Fibroblast of the aortic adventitia (primary cell): ENCODE results near the gene CCDC28B. TPM values are rescaled to one million over a fixed set of nuclear protein-coding genes. Genes with fewer than 3 reads are reported as not detected.
"Not testable (repeated sequence)": the region's sequence is repeated elsewhere in the genome, so short reads cannot be mapped to it uniquely, and the experiment has no call there.

Experiments used
- DNase-seq: peaks from one replicate; pipeline ENCODE4 v3.0.0-alpha.2; 2010; ENCODE audit warnings: low read depth
- H3K4me3 ChIP-seq: 2 replicates; pipeline ENCODE4 v1.5.1; 2011; ENCODE audit warnings: low read depth, mild to moderate bottlenecking, control low read depth, low read length, moderate library complexity
- total RNA-seq: library from RNA; depleted of rRNA; stranded (reverse); fragments of >200 nt; gene quantifications from 2 replicates; pipeline ENCODE4 v1.2.3, GENCODE V29; 2012; ENCODE audit warnings: low replicate concordance
- TF ChIP-seq, protein P1 (sequence below): IDR thresholded peaks from 2 replicates; pipeline ENCODE4 v1.5.1; 2011; ENCODE audit warnings: mild to moderate bottlenecking, low read length, control low read depth, inconsistent platforms; ENCODE audit not compliant: insufficient read depth

The CCDC28B gene
- 6.0 and 16.1 TPM in 2 replicates for total RNA-seq

DNA sequence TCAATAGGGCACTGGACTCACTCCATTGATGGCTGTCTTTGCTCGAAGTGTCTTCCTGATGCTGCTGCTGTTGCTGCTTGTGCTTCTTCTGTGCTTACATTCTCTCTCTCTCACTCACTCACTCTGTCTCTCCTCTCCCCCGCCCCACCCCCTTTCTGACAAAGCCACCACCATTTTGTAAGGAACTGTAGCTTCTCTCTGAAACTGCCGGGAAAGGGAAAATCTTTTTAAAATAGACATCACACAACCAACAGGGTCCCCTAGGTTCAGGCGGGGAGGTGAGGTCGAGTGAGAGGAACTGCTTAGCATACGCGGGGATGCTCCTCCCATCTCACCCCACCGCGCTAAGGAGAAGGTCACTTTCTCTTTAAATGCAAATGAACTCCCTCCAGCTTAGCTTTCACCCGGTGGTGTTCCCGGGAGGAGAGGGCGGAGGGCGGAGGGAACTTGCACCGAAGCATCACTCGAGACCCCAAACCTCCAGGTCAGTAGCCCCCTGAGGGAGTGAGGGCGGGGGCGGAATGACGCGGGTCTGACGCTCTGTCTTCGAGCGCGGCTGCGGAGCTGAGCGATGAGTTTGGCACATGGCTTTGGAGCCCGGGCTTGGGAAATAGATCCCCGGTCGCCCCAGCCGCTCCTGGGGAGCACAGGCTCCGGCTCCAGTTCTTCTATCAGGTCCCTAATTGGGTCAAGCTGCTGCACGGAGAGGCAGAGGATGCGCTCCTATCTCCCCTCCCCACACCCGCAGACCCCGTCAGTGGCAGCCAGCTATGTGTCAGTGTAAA lies at the start of gene CCDC28B:
Gene CCDC28B (plus strand): TSS at position 370 of the 785 bp plus-strand sequence. CDS start 1,341 bp downstream, outside the sequence.
- peak; percentile 67 for DNase-seq
- TF ChIP-seq, protein P1, sequence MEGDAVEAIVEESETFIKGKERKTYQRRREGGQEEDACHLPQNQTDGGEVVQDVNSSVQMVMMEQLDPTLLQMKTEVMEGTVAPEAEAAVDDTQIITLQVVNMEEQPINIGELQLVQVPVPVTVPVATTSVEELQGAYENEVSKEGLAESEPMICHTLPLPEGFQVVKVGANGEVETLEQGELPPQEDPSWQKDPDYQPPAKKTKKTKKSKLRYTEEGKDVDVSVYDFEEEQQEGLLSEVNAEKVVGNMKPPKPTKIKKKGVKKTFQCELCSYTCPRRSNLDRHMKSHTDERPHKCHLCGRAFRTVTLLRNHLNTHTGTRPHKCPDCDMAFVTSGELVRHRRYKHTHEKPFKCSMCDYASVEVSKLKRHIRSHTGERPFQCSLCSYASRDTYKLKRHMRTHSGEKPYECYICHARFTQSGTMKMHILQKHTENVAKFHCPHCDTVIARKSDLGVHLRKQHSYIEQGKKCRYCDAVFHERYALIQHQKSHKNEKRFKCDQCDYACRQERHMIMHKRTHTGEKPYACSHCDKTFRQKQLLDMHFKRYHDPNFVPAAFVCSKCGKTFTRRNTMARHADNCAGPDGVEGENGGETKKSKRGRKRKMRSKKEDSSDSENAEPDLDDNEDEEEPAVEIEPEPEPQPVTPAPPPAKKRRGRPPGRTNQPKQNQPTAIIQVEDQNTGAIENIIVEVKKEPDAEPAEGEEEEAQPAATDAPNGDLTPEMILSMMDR = no peak
- peak within 1 kb of the TSS; percentile 84 for H3K4me3 ChIP-seq

DNA sequence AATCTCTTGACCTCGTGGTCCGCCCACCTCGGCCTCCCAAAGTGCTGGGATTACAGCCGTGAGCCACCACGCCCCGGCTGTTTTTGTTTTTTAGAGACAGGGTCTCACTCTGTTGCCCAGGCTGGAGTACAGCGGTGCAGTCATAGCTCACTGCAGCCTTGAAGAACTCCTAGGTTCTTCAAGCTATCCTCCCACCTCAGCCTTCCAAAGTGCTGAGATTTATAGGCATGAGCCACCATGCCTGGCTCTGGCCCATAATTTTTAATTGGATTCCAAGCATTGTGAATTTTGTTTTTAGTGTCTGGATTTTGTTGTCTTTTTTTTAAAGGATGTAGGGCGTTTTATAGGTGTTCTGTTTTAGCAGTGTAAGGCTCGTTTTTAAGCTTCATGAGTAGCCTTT lies 49.5 kb upstream of the CCDC28B start:
- H3K4me3 ChIP-seq = no peak overlapping the region
- DNase-seq = no peak
- TF ChIP-seq, protein P1 = no peak

DNA sequence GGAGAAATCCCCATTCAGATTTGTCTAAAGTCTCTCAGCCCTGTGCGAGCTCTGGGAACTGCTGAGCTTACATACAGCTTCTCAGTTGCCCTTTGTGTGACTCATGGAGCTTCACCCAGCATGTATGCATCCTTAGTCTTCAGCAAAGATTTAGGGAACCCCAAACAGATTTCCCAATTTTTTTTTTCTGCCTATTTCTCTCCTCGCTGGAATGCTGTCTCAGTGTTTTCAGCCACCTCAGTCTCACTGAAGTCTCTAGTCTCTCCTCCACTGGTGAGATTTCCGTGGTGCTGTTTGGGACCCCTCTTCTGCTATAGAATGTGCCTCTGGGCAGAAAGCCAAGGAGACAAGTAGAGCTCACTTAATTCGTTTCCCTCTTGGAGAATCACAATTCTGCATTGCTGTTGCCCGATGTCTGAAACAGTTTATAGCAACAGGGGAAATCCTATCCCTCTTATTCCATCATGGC lies 49.0 kb upstream of the CCDC28B start:
- TF ChIP-seq, protein P1 = no peak
- H3K4me3 ChIP-seq = no peak overlapping the region
- DNase-seq = peak; percentile 59

DNA sequence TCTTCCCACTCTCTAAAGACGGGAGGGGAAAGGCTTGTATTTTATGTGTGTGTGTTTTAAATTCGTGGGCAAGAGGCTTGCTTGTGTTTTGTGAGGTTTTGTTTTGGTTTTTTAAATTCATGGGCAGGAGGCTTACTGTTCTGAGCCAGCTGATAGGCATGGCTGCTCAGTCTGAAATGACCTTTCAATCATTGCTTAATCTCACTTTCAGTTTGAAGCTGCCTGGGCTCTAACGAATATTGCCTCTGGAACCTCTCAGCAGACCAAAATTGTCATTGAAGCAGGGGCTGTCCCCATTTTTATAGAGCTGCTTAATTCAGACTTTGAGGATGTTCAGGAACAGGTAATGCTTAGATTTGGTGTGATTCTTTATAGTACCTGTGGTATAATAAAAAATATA lies 41.2 kb upstream of the CCDC28B start:
- TF ChIP-seq, protein P1 = no peak
- H3K4me3 ChIP-seq = no peak overlapping the region
- DNase-seq = no peak

DNA sequence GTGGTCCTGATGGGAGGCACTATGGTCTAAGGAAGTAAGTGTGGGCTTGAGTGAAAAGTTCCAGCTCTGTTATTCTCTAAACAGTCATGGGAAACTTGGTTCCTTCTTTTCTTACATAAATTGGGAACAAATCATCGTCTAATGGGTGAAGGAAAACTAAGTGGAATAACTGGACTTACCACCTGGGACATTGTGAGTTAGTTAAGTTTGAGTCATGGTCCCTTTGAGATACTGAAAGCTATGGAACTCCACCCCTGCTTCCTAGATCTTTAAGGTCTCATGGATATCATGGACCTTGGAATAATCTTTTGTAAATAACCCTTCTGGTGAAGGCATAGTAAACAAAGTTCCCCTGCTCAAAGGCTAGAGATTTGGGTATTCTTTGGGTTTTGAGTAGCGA lies 37.0 kb upstream of the CCDC28B start:
- no peak overlapping the region for H3K4me3 ChIP-seq
- TF ChIP-seq, protein P1 = no peak
- no peak for DNase-seq

DNA sequence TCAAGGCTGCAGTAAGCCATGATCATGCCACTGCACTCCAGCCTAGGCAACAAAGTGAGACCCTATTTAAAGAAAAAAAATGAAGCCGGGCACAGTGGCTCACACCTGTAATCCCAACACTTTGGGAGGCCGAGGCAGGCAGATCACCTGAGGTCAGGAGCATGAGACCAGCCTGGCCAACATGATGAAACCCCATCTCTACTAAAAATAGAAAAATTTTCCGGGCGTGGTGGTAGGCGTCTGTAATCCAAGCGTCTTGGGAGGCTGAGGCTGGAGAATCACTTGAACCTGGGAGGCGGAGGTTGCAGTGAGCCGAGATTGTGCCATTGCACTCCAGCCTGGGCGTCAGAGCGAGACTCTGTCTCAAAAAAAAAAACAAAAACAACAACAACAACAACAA lies 34.8 kb upstream of the CCDC28B start:
- not testable (repeated sequence) for DNase-seq, H3K4me3 ChIP-seq

DNA sequence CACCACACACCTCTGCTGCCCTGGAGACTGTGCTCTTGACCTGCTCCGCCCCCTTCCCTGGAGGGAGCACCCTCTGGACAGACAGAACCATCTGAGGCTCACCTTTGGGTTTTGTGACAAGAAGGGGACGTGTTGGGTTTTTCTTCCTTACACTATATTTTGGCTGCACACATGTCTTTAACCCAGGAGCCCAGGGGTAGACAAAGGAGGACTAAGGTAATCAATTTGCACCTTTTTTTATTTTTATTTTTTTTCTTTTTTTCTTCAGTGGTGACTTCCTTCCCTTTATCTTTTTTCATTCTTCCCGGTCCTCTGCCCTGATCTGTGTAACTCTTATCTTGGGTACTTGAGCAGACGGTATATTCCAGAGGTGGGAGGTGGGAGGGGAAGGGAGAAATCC lies 29.4 kb upstream of the CCDC28B start:
- TF ChIP-seq, protein P1 = no peak
- no peak overlapping the region for H3K4me3 ChIP-seq
- no peak for DNase-seq
